Erythroblast (primary cell): ENCODE measurements around the gene ECT2L.

Experiments
- GATA1 ChIP-seq: IDR thresholded peaks from 2 replicates; pipeline ENCODE4 v1.6.1; 2011; ENCODE audit warnings: low read depth, mild to moderate bottlenecking, control low read depth, low read length, moderate library complexity
- POLR2A ChIP-seq: IDR thresholded peaks from 2 replicates; pipeline ENCODE4 v1.6.1; 2011; ENCODE audit warnings: mild to moderate bottlenecking, low read length

GRCh38 chr6:138774370-138774769 lies 21.5 kb upstream of the ECT2L start:
- TF ChIP-seq POLR2A (no peak), GATA1 (no peak)
